Kidney epithelial cell (primary cell): Measurements from ENCODE around the gene ITIH3. TPM values are rescaled to one million over a fixed set of nuclear protein-coding genes. Genes with fewer than 3 reads are reported as not detected.

Experiments used
- DNase-seq: peaks from one replicate; pipeline ENCODE4 v3.0.0-alpha.2; 2010; ENCODE audit warnings: low read depth
- H3K27me3 ChIP-seq: 2 replicates; pipeline ENCODE4 v1.6.0; 2011; ENCODE audit warnings: low read length; ENCODE audit not compliant: control insufficient read depth, insufficient read depth
- H3K36me3 ChIP-seq: 2 replicates; pipeline ENCODE4 v1.5.1; 2011; ENCODE audit warnings: low read length; ENCODE audit not compliant: control insufficient read depth, insufficient read depth
- H3K4me3 ChIP-seq: 2 replicates; pipeline ENCODE4 v1.5.1; 2011; ENCODE audit warnings: low read depth, mild to moderate bottlenecking, control low read depth, low read length
- total RNA-seq: library from RNA; depleted of rRNA; stranded (reverse); fragments of >200 nt; gene quantifications from 2 replicates; pipeline ENCODE4 v1.2.3, GENCODE V29; 2015
- TF ChIP-seq, protein P1 (sequence below): IDR thresholded peaks from 2 replicates; pipeline ENCODE4 v1.5.1; 2011; ENCODE audit warnings: mild to moderate bottlenecking, moderate library complexity, low read length, control low read depth, inconsistent platforms; ENCODE audit not compliant: insufficient read depth, poor library complexity, severe bottlenecking

The ITIH3 gene
- total RNA-seq, 1 donor from 2014 or later: not detected

- DNase-seq: no peak
- Histone ChIP-seq H3K27me3 (no peaks in the 10 kb centered on the region), H3K36me3 (no peaks in the 10 kb centered on the region), H3K4me3 (no peak overlapping the region)
- TF ChIP-seq, protein P1, sequence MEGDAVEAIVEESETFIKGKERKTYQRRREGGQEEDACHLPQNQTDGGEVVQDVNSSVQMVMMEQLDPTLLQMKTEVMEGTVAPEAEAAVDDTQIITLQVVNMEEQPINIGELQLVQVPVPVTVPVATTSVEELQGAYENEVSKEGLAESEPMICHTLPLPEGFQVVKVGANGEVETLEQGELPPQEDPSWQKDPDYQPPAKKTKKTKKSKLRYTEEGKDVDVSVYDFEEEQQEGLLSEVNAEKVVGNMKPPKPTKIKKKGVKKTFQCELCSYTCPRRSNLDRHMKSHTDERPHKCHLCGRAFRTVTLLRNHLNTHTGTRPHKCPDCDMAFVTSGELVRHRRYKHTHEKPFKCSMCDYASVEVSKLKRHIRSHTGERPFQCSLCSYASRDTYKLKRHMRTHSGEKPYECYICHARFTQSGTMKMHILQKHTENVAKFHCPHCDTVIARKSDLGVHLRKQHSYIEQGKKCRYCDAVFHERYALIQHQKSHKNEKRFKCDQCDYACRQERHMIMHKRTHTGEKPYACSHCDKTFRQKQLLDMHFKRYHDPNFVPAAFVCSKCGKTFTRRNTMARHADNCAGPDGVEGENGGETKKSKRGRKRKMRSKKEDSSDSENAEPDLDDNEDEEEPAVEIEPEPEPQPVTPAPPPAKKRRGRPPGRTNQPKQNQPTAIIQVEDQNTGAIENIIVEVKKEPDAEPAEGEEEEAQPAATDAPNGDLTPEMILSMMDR: no peak
These were observed 46.8 kb downstream of the ITIH3 start for GRCh38 chr3:52841211-52841980.

DNA sequence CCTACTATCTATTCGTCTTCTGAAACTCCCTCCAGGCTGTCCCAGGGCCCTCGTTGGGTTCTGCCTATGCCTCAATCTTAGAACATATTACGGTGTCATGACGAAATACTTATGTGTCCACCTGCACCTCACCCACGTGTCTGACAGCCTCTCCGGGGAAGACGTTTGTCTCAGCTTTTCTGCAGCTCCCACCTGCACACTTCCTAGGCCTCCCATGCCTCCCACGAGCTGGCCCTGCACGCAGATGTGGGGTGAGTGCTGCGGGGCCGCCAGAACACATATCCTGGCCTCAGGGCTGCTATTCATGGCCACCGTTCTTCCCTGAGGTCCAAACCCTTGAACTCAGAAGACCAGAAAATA is 47.4 kb downstream of the ITIH3 start:
- DNase-seq: no peak
- H3K4me3 ChIP-seq: no peak overlapping the region
- H3K36me3 ChIP-seq: no peaks in the 10 kb centered on the region
- no peaks in the 10 kb centered on the region for H3K27me3 ChIP-seq
- TF ChIP-seq, protein P1: no peak

- H3K27me3 ChIP-seq: no peaks in the 10 kb centered on the region
- DNase-seq: no peak
- no peak overlapping the region for H3K4me3 ChIP-seq
- TF ChIP-seq, protein P1: no peak
- H3K36me3 ChIP-seq: no peaks in the 10 kb centered on the region
These were observed 47.8 kb downstream of the ITIH3 start for GRCh38 chr3:52842424-52842823.

DNA sequence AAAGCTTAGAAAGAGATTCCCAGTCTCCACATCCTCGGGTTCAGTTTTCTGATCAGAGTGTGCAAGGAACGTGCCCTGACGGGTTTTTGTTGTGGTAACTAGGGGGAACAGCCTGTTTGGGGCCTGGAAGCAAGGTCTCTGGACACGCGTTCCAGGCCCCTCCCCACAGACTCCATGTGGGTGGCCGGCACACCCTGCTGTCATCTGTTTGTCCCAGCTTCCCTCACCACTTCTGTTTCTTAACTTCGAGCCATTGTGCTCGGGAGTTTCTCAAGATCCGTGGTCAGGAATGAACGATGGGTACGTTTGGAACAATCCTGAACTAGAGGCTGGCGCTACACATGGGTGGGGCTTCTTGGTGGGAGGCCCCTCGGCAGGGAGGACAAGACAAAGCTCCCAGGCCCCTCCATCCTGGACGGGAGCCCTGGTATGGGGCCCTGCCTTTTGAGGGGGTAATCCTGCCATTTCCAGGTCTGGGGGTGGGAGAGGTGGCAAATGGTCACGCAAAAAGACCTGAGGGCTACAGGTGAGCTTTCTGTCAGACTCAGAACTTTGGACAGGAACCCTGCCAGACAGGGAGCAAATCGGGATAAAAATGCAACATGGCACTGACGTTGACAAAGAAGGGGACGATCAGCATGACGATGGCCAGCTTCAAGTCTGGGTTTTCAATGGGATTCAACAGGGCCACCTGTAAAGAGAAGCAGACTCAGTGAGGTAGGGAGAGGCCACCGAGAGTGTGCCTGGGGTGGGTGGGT is 48.7 kb downstream of the ITIH3 start:
- H3K27me3 ChIP-seq: no peaks in the 10 kb centered on the region
- DNase-seq: no peak
- no peaks in the 10 kb centered on the region for H3K36me3 ChIP-seq
- no peak overlapping the region for H3K4me3 ChIP-seq
- TF ChIP-seq, protein P1: no peak

GRCh38 chr3:52843881-52844280 is 49.3 kb downstream of the ITIH3 start:
- Histone ChIP-seq H3K27me3 (no peaks in the 10 kb centered on the region), H3K4me3 (no peak overlapping the region), H3K36me3 (no peaks in the 10 kb centered on the region)
- DNase-seq: no peak
- TF ChIP-seq, protein P1: no peak
